22Rv1 (cell line): Measurements from ENCODE around the gene WNT5B.

Experiments used
- H3K27ac ChIP-seq: fragments of 450-650 bp; 2 replicates; pipeline ENCODE4 v1.5.1; 2017
- CTCF ChIP-seq: fragments of 450-650 bp; IDR thresholded peaks from 2 replicates; pipeline ENCODE4 v1.5.1; 2017; ENCODE audit warnings: mild to moderate bottlenecking
- ZFX ChIP-seq: fragments of 450-650 bp; IDR thresholded peaks from 2 replicates; pipeline ENCODE4 v1.6.1; 2017; ENCODE audit warnings: antibody characterized with exemption, borderline replicate concordance

WNT5B gene

DNA sequence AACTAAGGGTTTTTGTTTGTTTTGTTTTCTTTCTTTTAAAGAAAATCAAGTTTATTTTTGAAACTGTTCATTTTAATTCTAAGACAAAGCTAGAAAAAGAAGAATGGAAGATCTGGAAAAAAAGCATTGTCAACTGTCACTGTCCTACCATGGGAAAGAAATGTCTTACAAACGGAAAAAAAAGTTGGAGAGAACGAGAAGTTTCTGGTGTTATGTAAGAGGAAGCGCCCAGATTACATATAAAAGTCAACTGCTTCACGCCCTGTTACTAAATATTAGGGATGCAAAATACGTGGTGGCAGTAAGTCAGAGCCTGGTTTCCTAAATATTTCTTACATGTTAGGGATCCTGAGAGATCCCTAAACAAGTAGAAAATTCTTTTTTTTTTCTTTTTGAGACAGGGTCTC, 20.3 kb upstream of the WNT5B start:
- H3K27ac ChIP-seq = no peak overlapping the region
- TF ChIP-seq ZFX (no peak), CTCF (no peak)

DNA sequence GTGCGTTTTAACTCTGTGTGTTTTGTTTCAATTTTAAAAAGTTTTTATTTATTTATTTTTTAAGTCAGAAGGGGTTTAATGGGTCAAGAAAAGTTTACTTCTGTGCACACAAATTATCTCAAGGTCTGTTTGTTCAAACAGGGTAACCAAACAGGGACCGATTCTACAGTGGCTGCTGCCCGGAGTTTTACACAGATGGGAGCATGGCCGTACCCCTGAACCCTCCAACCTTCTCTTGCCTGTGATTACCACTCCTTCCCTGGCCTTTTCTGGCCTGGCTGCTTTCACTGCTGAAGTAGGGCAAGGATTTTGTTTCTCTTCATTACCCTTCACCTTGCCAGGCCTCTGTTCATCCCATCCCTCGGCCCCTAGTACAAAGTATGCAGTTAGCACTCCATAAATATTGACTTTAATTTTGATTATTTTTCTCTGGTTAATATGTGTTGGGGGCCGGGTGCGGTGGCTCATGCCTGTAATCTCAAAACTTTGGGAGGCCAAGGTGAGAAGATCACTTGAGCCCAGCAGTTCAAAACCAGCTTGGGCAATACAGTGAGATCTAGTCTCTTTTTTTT, 18.9 kb upstream of the WNT5B start:
- no peak for TF ChIP-seq ZFX
- TF ChIP-seq CTCF = no peak
- no peak overlapping the region for H3K27ac ChIP-seq

DNA sequence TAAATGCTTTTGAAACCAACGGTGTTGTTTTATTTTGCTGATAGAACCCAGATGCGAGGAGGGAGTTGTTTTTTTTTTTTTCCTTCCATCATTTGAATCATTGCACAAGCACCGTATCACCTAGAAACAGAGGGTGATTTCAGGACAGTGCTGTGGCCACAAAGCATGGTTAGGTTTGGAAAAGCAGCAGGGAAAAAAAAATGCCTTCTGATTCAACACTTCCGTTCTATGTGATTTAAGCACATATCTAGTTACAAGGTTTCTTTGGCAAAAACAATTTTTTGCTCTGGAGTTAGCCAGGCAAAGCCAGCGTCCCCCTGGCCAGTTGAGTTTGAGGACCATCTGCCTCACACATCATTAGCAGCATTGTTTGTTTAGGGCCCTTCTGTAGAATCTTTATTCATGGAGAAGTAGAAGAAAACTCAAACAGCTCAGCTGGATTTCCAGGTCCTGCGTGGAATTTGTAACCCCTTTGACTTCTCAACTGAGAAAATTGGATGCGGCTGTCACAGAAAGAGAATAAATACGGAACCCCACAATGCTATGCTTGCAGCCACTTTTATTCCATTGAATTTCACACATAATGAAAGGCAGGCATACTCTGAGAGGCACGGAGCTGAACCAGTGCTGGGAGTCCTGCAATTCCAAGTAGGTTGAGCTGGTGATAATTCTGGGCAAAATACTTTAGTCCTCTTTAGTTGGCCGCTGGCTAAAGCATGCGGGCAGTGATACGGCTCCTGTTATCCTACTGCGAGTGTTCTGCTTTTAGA, 17.0 kb upstream of the WNT5B start:
- no peak overlapping the region for H3K27ac ChIP-seq
- no peak for TF ChIP-seq ZFX
- TF ChIP-seq CTCF = no peak

- TF ChIP-seq ZFX = no peak
- no peak for TF ChIP-seq CTCF
- no peak overlapping the region for H3K27ac ChIP-seq
These were observed 15.2 kb upstream of the WNT5B start for GRCh38 chr12:1613860-1614259.

GRCh38 chr12:1614360-1614759, 14.7 kb upstream of the WNT5B start:
- H3K27ac ChIP-seq = no peak overlapping the region
- TF ChIP-seq CTCF = no peak
- no peak for TF ChIP-seq ZFX

GRCh38 chr12:1616233-1617066, 12.6 kb upstream of the WNT5B start:
- TF ChIP-seq CTCF (no peak), ZFX (no peak)
- no peak overlapping the region for H3K27ac ChIP-seq

- no peak for TF ChIP-seq ZFX
- TF ChIP-seq CTCF = no peak
- no peak overlapping the region for H3K27ac ChIP-seq
These were observed 10.5 kb upstream of the WNT5B start for GRCh38 chr12:1618489-1618888.
